ENCODE data around the gene CD36. TPM values are rescaled to one million over a fixed set of nuclear protein-coding genes. Genes with fewer than 3 reads are reported as not detected.

The CD36 gene
- total RNA-seq, 1 donor, result 22.8 TPM

Small RNA genes within 50 kb of the gene (small RNA-seq; reads per million reads assigned to genes)
- gene AC073850.1, result not detected

Other genes starting within 250 kb of the CD36 start
- gene GNAT3, start 126.6 kb upstream of the CD36 start, total RNA-seq, result not detected in 2 replicates

Measured in osteoblast (primary cell).